ENCODE data around the gene HCN1.

Gene HCN1

GRCh38 chr5:45604092-45604491 lies 92.1 kb downstream of the HCN1 start:
- POLR2A ChIA-PET, result no interaction called here
- no peaks in the 10 kb centered on the region for H3K4me1 ChIP-seq (ENCODE audit: control insufficient read depth, insufficient read depth, low read length)
- H3K9me3 ChIP-seq (ENCODE audit: control insufficient read depth, insufficient read depth, low read depth, low read length), result no peaks in the 10 kb centered on the region; the same call in 1 of the 2 replicates
- H3K36me3 ChIP-seq (ENCODE audit: control insufficient read depth in 2 of 2, insufficient read depth in 1 of 2, low read length in 2 of 2), result no peaks in the 10 kb centered on the region
- no peak overlapping the region for H3K4me3 ChIP-seq (ENCODE audit: low read depth, low read length)
- TF ChIP-seq ZNF248 (tag by site-specific recombination; IDR thresholded peaks at IDR 0.05) (no peak), ZNF837 (tag by site-specific recombination; IDR thresholded peaks at IDR 0.05) (no peak), FEZF1 (tag by site-specific recombination; IDR thresholded peaks at IDR 0.05) (no peak), ZNF501 (tag by site-specific recombination; IDR thresholded peaks at IDR 0.05) (no peak), TCF7L2 (IDR thresholded peaks at IDR 0.05; ENCODE audit: borderline replicate concordance, low read depth, low read length) (peak; percentile 52; the same call in 1 of the 2 replicates), ZNF2 (tag by site-specific recombination; IDR thresholded peaks at IDR 0.05) (no peak)
- CTCF ChIA-PET, result no interaction called here
- H3K27ac ChIP-seq (ENCODE audit: extremely low read depth, low read depth, low read length), result no peak overlapping the region

DNA sequence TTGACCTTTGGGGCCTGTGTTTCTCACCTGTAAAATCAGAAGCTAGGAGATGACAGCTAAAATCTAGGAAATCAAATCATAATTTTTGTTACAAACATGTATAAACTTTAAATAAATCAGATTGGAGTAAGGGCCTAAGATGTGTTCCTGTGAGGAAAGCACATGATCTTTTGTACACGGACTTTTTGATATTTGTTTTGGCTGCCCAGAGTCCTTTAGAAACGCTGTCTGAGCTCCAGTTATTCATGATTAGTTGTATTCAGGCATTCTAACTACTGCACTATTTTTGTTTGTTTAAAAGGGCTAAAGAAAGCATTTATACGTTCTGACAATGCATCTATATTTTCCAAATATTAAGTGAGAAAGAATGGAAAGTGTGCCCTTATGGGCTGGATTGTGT lies 94.8 kb downstream of the HCN1 start:
- H3K36me3 ChIP-seq (ENCODE audit: control insufficient read depth in 2 of 2, insufficient read depth in 1 of 2, low read length in 2 of 2), result no peaks in the 10 kb centered on the region
- no peak for TF ChIP-seq ZNF521 (tag by site-specific recombination; IDR thresholded peaks at IDR 0.05)
- TF ChIP-seq ZSCAN16 (tag by site-specific recombination; IDR thresholded peaks at IDR 0.05), result no peak
- TF ChIP-seq ZSCAN30 (tag by site-specific recombination; IDR thresholded peaks at IDR 0.05), result no peak
- TF ChIP-seq SCRT1 (tag by site-specific recombination; IDR thresholded peaks at IDR 0.05; ENCODE audit: borderline replicate concordance), result no peak
- TF ChIP-seq EGR2 (tag by site-specific recombination; IDR thresholded peaks at IDR 0.05; ENCODE audit: low read depth), result no peak
- no peak for TF ChIP-seq ZNF404 (tag by site-specific recombination; IDR thresholded peaks at IDR 0.05)
- TF ChIP-seq ZFP69B (tag by site-specific recombination; IDR thresholded peaks at IDR 0.05), result no peak
- no peak for TF ChIP-seq PATZ1 (tag by site-specific recombination; IDR thresholded peaks at IDR 0.05)
- TF ChIP-seq TCF7L2 (IDR thresholded peaks at IDR 0.05; ENCODE audit: borderline replicate concordance, low read depth, low read length), result no peak
- TF ChIP-seq ZNF169 (tag by site-specific recombination; IDR thresholded peaks at IDR 0.05), result no peak
- no peak for TF ChIP-seq YY2 (tag by site-specific recombination; IDR thresholded peaks at IDR 0.05)
- TF ChIP-seq ZNF394 (tag by site-specific recombination; IDR thresholded peaks at IDR 0.05; ENCODE audit: borderline replicate concordance), result no peak
- no peak for TF ChIP-seq ZNF585B (tag by site-specific recombination; IDR thresholded peaks at IDR 0.05)
- TF ChIP-seq ZNF302 (tag by site-specific recombination; IDR thresholded peaks at IDR 0.05; ENCODE audit: low read depth), result no peak
- no peak for TF ChIP-seq SP2 (tag by site-specific recombination; IDR thresholded peaks at IDR 0.05)
- no peak for TF ChIP-seq ZNF768 (tag by site-specific recombination; IDR thresholded peaks at IDR 0.05)
- TF ChIP-seq, protein P1, sequence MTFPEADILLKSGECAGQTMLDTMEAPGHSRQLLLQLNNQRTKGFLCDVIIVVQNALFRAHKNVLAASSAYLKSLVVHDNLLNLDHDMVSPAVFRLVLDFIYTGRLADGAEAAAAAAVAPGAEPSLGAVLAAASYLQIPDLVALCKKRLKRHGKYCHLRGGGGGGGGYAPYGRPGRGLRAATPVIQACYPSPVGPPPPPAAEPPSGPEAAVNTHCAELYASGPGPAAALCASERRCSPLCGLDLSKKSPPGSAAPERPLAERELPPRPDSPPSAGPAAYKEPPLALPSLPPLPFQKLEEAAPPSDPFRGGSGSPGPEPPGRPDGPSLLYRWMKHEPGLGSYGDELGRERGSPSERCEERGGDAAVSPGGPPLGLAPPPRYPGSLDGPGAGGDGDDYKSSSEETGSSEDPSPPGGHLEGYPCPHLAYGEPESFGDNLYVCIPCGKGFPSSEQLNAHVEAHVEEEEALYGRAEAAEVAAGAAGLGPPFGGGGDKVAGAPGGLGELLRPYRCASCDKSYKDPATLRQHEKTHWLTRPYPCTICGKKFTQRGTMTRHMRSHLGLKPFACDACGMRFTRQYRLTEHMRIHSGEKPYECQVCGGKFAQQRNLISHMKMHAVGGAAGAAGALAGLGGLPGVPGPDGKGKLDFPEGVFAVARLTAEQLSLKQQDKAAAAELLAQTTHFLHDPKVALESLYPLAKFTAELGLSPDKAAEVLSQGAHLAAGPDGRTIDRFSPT (tag by site-specific recombination; IDR thresholded peaks at IDR 0.05), result no peak
- TF ChIP-seq BCL11B (tag by site-specific recombination; IDR thresholded peaks at IDR 0.05; ENCODE audit: low read depth), result no peak
- TF ChIP-seq ZNF24 (tag by site-specific recombination; IDR thresholded peaks at IDR 0.05), result no peak
- TF ChIP-seq GFI1B (tag by site-specific recombination; IDR thresholded peaks at IDR 0.05), result no peak
- H3K4me1 ChIP-seq (ENCODE audit: control insufficient read depth, insufficient read depth, low read length), result no peaks in the 10 kb centered on the region
- CTCF ChIA-PET, result interaction anchor here (0.6 to 0.8 kb wide), 2 partner anchors 9 to 417 kb away, joined by 3 to 4 read pairs; no protein-coding TSS in a partner anchor
- H3K4me3 ChIP-seq (ENCODE audit: low read depth, low read length), result no peak overlapping the region
- POLR2A ChIA-PET, result no interaction called here
- H3K9me3 ChIP-seq (ENCODE audit: control insufficient read depth, insufficient read depth, low read depth, low read length), result no peaks in the 10 kb centered on the region; the same call in 1 of the 2 replicates
- H3K27ac ChIP-seq (ENCODE audit: extremely low read depth, low read depth, low read length), result no peak overlapping the region
